Left ventricle myocardium inferior (tissue), 1 donor: ENCODE results near the gene OS9. TPM values are rescaled to one million over a fixed set of nuclear protein-coding genes. Genes with fewer than 3 reads are reported as not detected.

Experiments
- DNase-seq: peaks from one replicate; pipeline ENCODE4 v3.0.0-alpha.2; 2020
- H3K27ac ChIP-seq: fragments of 200-600 bp; replicated peaks from 2 replicates; pipeline ENCODE4 v1.8.0; 2021
- H3K27me3 ChIP-seq: fragments of 200-600 bp; 2 replicates; pipeline ENCODE4 v1.8.0; 2021; ENCODE audit warnings: low read depth
- H3K36me3 ChIP-seq: fragments of 200-600 bp; 2 replicates; pipeline ENCODE4 v1.8.0; 2021
- H3K4me1 ChIP-seq: fragments of 200-600 bp; 2 replicates; pipeline ENCODE4 v1.8.0; 2021
- H3K4me3 ChIP-seq: fragments of 200-600 bp; 2 replicates; pipeline ENCODE4 v1.8.0; 2021; ENCODE audit warnings: mild to moderate bottlenecking, moderate library complexity
- H3K9me3 ChIP-seq: fragments of 200-600 bp; replicated peaks from 2 replicates; pipeline ENCODE4 v1.8.0; 2021
- intact Hi-C: fragments of 100-400 bp; cut with micrococcal nuclease; formaldehyde crosslinking; loops from one replicate; pipeline ENCODE4 v1.11.0; 2022
- total RNA-seq: library from RNA; stranded (reverse); fragmentation: NEBNext Ultra II Directional; extraction: Animal tissue kit (Norgen Biotek cat#: 25700); gene quantifications from one replicate; pipeline ENCODE4 v1.2.1, GENCODE V29; 2021
- TF ChIP-seq, protein P1 (sequence below): fragments of 200-600 bp; IDR thresholded peaks from 2 replicates; pipeline ENCODE4 v1.8.0; 2021; ENCODE audit warnings: antibody characterized with exemption, mild to moderate bottlenecking, borderline replicate concordance
- donor health status: DM: no; HTN: yes; CAD: no; lungs with severe emphysema.

Gene OS9
- total RNA-seq, 1 donor from 2014 or later: 112 TPM

DNA sequence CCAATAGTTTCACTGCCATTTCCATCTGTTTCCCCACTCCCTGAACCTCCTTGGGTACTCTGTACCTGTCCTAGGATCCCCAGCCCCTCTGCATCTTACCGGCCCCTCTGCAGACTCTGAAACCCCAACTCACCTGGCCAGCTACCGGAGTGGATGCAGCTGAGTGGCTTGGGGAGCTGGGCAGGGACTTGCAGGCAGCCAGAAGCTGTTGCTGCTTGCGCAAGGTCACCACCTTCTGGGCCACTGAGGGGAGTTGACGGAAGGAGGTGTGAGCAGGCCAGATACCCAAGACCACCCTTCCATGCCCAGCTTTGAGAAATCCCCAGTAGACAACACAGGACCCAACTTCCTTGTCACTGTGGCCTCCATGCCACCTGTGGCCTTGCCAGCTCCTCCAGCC lies 38.3 kb downstream of the OS9 start:
- H3K27me3 ChIP-seq: peaks cover 88% of the 10 kb centered on the region
- H3K36me3 ChIP-seq: no peaks in the 10 kb centered on the region
- peaks cover 29% of the 10 kb centered on the region for H3K4me1 ChIP-seq
- H3K4me3 ChIP-seq: no peak overlapping the region
- intact Hi-C loops: no loop called here
- TF ChIP-seq, protein P1, sequence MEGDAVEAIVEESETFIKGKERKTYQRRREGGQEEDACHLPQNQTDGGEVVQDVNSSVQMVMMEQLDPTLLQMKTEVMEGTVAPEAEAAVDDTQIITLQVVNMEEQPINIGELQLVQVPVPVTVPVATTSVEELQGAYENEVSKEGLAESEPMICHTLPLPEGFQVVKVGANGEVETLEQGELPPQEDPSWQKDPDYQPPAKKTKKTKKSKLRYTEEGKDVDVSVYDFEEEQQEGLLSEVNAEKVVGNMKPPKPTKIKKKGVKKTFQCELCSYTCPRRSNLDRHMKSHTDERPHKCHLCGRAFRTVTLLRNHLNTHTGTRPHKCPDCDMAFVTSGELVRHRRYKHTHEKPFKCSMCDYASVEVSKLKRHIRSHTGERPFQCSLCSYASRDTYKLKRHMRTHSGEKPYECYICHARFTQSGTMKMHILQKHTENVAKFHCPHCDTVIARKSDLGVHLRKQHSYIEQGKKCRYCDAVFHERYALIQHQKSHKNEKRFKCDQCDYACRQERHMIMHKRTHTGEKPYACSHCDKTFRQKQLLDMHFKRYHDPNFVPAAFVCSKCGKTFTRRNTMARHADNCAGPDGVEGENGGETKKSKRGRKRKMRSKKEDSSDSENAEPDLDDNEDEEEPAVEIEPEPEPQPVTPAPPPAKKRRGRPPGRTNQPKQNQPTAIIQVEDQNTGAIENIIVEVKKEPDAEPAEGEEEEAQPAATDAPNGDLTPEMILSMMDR: no peak
- no peaks in the 10 kb centered on the region for H3K9me3 ChIP-seq
- no peak overlapping the region for H3K27ac ChIP-seq
- DNase-seq: no peak

DNA sequence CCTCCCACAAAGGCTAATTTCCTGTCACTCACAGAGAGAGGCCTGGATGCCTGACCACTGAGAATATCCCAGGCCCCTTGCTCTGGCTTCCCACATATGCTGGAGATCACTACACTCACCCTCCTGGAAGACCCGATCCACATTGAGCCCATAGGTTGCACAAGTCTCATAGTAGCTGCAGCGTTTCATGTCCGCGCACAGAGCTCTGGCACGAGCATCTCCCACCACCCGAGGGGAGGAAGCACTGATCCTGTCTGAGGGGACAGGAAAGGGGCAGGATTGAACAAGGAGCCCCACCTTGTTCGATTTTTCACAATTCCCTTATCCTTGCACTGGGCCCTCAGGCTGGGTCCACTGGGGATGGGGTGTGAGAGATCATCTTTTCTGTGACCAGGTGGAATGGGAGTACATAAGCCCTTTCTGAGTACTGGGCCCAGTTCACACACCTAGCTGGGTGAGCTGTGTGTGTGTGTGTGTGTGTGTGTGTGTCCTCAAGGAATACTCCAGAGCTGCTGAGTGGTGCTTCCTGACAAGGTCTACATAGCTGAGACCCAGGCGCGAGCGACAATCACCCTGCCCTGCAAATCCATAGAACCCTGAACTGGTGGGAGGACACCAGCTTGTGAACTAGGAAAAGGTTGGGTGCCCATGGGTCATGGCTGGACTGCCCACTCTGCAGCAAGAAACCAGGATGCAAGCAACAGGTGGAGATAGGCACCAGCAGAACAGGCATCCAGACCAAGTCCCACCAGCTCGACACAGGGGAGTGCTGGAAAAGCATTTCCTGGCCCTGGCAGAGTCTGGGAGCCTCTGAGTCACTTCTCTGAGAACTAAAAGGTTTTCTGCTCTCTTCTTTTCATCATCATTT lies 39.0 kb downstream of the OS9 start:
- Histone ChIP-seq H3K4me1 (peaks cover 29% of the 10 kb centered on the region), H3K9me3 (no peaks in the 10 kb centered on the region), H3K27ac (no peak overlapping the region), H3K4me3 (no peak overlapping the region), H3K27me3 (peaks cover 88% of the 10 kb centered on the region), H3K36me3 (no peaks in the 10 kb centered on the region)
- TF ChIP-seq, protein P1: no peak
- DNase-seq: no peak
- intact Hi-C loops: no loop called here

DNA sequence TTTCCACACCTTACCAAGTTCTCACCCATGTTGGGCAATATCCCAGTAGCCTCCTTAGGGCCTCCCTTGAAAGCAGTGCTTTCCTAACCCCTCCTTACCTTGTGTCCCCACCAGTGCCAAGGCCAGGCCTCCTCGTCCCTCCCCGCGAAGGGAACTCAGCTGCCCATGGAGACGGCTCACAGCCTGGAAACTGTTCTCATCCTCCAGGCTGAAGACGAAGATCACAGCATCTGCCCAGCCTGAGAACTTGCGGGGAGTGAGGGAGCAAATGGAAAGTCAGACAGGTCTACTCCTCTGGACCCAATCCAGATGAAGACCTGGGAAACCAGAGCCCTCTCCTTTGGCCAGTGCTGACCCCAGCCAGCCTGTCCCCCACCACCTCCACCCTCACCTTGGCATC lies 40.0 kb downstream of the OS9 start:
- peaks cover 96% of the 10 kb centered on the region for H3K27me3 ChIP-seq
- peaks cover 39% of the 10 kb centered on the region for H3K4me1 ChIP-seq
- intact Hi-C loops: no loop called here
- H3K4me3 ChIP-seq: peak overlapping the region; percentile 68
- H3K9me3 ChIP-seq: no peaks in the 10 kb centered on the region
- TF ChIP-seq, protein P1: no peak
- H3K36me3 ChIP-seq: no peaks in the 10 kb centered on the region
- H3K27ac ChIP-seq: no peak overlapping the region
- no peak for DNase-seq

DNA sequence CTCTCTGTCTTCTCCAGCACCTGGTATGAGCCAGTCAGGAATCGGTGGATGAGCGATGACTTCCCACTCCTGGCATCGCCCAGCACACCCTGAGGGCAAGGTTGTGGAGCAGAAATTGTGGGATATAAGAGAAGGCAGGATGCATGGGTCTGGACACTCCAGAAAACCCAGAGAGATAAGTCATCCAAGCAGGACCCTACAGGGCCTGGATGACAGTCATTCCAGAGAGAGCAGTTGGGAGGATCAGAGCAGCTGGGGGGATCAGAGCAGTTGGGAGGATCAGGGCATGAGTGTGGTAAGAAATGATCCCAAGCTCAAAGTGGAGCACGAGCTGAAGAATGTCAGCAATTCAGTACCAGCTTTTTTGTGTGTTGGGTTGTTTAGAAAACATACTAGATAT lies 40.7 kb downstream of the OS9 start:
- peak overlapping the region; percentile 77 for H3K27ac ChIP-seq
- H3K36me3 ChIP-seq: no peaks in the 10 kb centered on the region
- no peaks in the 10 kb centered on the region for H3K9me3 ChIP-seq
- H3K4me1 ChIP-seq: peaks cover 41% of the 10 kb centered on the region
- TF ChIP-seq, protein P1: no peak
- intact Hi-C loops: no loop called here
- H3K4me3 ChIP-seq: peak overlapping the region; percentile 68
- DNase-seq: no peak
- H3K27me3 ChIP-seq: peaks cover 100% of the 10 kb centered on the region

DNA sequence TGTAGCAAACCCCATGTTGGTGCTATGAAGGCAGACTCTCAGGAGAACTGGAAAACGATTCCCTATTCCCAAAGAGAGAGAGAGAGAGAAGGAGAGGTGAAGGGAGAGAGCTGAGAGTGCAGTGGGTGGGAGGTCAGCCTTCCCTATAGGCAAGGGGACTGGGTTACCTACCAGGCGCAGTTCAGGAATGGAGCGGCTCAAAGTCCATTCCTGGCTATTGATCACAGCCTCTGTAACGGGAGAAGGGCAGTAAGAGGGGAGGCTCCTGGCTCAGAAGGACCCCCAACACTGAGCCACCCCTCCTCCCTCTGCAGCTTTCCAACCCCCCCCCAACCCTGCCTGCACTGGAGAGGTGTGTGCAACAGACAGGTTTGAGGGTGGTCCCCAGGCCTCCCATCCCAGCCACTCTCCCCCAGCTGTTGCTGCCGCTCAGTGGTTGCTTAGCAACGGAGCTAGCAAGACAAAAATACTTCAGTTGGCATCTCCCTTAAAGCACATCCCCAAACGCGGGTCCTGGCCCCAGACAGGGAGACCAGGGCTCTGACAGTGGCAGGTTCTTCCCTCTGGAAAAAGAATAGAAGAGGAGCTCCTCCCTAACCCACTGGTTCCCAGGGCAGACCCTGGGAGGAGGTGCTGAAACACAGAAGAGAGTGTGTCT lies 41.4 kb downstream of the OS9 start:
- Histone ChIP-seq H3K36me3 (no peaks in the 10 kb centered on the region), H3K4me1 (peaks cover 47% of the 10 kb centered on the region), H3K9me3 (no peaks in the 10 kb centered on the region), H3K27ac (peak overlapping the region; percentile 77), H3K27me3 (peaks cover 100% of the 10 kb centered on the region), H3K4me3 (peak overlapping the region; percentile 68)
- DNase-seq: no peak
- intact Hi-C loops: no loop called here
- TF ChIP-seq, protein P1: no peak
